Gastrocnemius medialis (tissue), 4 donors: ENCODE data around the gene TAS1R3. TPM values are rescaled to one million over a fixed set of nuclear protein-coding genes. Genes with fewer than 3 reads are reported as not detected.
"Not testable (repeated sequence)": the region's sequence is repeated elsewhere in the genome, so short reads cannot be mapped to it uniquely, and the experiment has no call there.

ENCODE experiments used
- ATAC-seq, 2 donors: fragments of 150-250 bp; one replicate each; pipeline ENCODE4 v1.9.1; 2016
- DNase-seq, 2 donors: peaks; one replicate each; pipeline ENCODE4 v3.0.0-alpha.2; 2019
- H3K27ac ChIP-seq, 4 donors: fragments of 200-600 bp; sonication (generic); 1 replicate in 1 of 4; 2 replicates in 3 of 4; pipeline ENCODE4 v1.5.1; 2016 to 2018; ENCODE audit warnings: mild to moderate bottlenecking in 2 of 4, moderate library complexity in 1 of 4
- H3K27me3 ChIP-seq, 3 donors: fragments of 200-600 bp; sonication (generic) in 2 of 3; 1 replicate in 1 of 3; 2 replicates in 2 of 3; pipeline versions ENCODE4 v1.5.1 to v1.6.0; 2016 to 2019; ENCODE audit warnings: mild to moderate bottlenecking in 1 of 3, moderate library complexity in 1 of 3
- H3K36me3 ChIP-seq, 2 donors: fragments of 200-600 bp; sonication (generic) in 1 of 2; one replicate each; pipeline ENCODE4 v1.5.1; 2017 to 2018
- H3K4me1 ChIP-seq, 2 donors: fragments of 200-600 bp; sonication (generic) in 1 of 2; one replicate each; pipeline ENCODE4 v1.5.1; 2016 to 2017; ENCODE audit warnings: mild to moderate bottlenecking in 2 of 2
- H3K4me3 ChIP-seq, 4 donors: fragments of 200-600 bp; sonication (generic) in 3 of 4; 1 replicate in 1 of 4; 2 replicates in 3 of 4; pipeline ENCODE4 v1.5.1; 2016 to 2019; ENCODE audit warnings: mild to moderate bottlenecking in 2 of 4
- H3K9me3 ChIP-seq, 3 donors: fragments of 200-600 bp; sonication (generic) in 2 of 3; 1 replicate in 1 of 3; 2 replicates in 2 of 3; pipeline ENCODE4 v1.5.1; 2016 to 2019
- POLR2A ChIP-seq, 2 donors: fragments of 450-650 bp; IDR thresholded peaks; one replicate each; pipeline ENCODE4 v1.6.1; 2017; ENCODE audit warnings: antibody characterized with exemption in 2 of 2, mild to moderate bottlenecking in 2 of 2, moderate library complexity in 2 of 2
- in situ Hi-C, 4 donors: fragments of 200-750 bp; cut with MboI; loops; one replicate each; pipeline versions ENCODE4 v1.15.0 to v1.8.0; 2017; ENCODE audit warnings: low sequenced_read_pairs in 4 of 4
- intact Hi-C: fragments of 100-400 bp; cut with DNase I; formaldehyde crosslinking; loops from one replicate; pipeline ENCODE4 v1.15.1; 2023; ENCODE audit warnings: low total_unique reads
- total RNA-seq, 4 donors: library from RNA; depleted of rRNA; stranded (reverse); fragments of >200 nt; gene quantifications; one replicate each; pipeline versions ENCODE4 v1.1.0 to v1.2.3, GENCODE V29; 2016
- TF ChIP-seq, protein P1 (sequence below), 5 experiments: fragments of 450-650 bp in 3 of 5; fragments of 200-600 bp in 2 of 5; sonication (generic) in 2 of 5; IDR thresholded peaks in 4 of 5; conservative IDR thresholded peaks in 1 of 5; 1 replicate in 4 of 5; 2 replicates in 1 of 5; pipeline ENCODE4 v1.5.1; 2016 to 2019; ENCODE audit warnings: antibody characterized with exemption in 5 of 5, mild to moderate bottlenecking in 3 of 5, moderate library complexity in 3 of 5

The TAS1R3 gene
- total RNA-seq, 4 donors from 2014 or later, result 0.20 to 0.44 TPM; not detected in 2

DNA sequence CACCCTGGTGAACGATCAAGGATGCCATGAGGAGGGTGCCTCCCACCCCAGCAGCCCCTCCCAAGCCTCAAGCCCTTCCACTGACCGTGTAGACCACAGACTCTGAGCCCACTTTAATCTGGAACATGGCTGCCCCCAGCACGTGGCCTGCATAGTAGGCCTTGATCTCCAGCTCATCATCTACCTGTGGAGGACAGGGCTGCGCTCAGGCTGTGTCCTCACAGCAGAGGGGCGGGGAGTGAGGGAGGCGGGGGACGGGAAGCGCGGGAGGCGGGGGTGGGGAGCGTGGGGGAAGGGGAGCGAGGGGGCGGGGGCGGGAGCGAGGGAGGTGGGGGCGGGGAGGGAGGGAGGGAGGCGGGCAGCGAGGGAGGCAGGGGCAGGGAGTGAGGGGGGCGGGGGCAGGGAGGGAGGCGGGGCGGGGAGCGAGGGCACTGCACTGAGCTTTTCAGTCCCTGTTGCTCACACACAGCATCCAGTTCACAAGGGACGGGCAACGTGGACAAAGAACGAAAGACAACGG lies 15.6 kb upstream of the TAS1R3 start:
- intact Hi-C loops, result loop anchor here (10.0 kb wide), 1 partner anchor 361 kb away; the partner anchor contains the start of gene NOC2L
- Histone ChIP-seq H3K27ac (no peak overlapping the region), H3K4me1 (peaks cover 15 to 24% of the 10 kb centered on the region in 2 donors)

DNA sequence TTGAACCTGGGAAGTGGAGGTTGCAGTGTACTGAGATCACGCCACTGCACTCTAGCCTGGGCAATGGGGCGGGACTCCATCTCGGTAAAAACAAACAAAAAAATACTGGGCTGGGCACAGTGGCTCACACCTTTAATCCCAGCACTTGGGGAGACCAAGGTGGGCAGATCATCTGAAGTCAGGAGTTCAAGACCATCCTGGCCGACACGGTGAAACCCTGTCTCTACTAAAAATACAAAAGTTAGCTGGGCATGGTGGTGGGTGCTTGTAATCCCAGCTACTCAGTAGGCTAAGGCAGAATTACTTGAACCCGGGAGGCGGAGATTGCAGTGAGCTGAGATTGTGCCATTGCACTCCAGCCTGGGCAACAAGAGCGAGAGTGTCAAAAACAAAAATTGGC lies 14.9 kb upstream of the TAS1R3 start:
- Histone ChIP-seq H3K27ac (peak overlapping the region in 2 of 4 donors; percentile 74 to 91), H3K4me1 (peaks cover 22 to 30% of the 10 kb centered on the region in 2 donors), H3K36me3 (peaks cover 0 to 59% of the 10 kb centered on the region in 2 donors)
- in situ Hi-C loops, H3K27me3 ChIP-seq, ATAC-seq, H3K4me3 ChIP-seq, H3K9me3 ChIP-seq, DNase-seq: not testable (repeated sequence)
- intact Hi-C loops, result loop anchor here (10.0 kb wide), 1 partner anchor 361 kb away; the partner anchor contains the start of gene NOC2L

More for the DNA sequence above, 15.6 kb upstream of the TAS1R3 start:
- Histone ChIP-seq H3K4me3 (no peak overlapping the region), H3K36me3 (peaks cover 0 to 61% of the 10 kb centered on the region in 2 donors), H3K27me3 (no peaks in the 10 kb centered on the region), H3K9me3 (no peaks in the 10 kb centered on the region)
- no peak for ATAC-seq
- no peak for DNase-seq
- in situ Hi-C loops, result no loop called here
- no peak for TF ChIP-seq POLR2A (IDR thresholded peaks at IDR 0.05)
- TF ChIP-seq, protein P1, sequence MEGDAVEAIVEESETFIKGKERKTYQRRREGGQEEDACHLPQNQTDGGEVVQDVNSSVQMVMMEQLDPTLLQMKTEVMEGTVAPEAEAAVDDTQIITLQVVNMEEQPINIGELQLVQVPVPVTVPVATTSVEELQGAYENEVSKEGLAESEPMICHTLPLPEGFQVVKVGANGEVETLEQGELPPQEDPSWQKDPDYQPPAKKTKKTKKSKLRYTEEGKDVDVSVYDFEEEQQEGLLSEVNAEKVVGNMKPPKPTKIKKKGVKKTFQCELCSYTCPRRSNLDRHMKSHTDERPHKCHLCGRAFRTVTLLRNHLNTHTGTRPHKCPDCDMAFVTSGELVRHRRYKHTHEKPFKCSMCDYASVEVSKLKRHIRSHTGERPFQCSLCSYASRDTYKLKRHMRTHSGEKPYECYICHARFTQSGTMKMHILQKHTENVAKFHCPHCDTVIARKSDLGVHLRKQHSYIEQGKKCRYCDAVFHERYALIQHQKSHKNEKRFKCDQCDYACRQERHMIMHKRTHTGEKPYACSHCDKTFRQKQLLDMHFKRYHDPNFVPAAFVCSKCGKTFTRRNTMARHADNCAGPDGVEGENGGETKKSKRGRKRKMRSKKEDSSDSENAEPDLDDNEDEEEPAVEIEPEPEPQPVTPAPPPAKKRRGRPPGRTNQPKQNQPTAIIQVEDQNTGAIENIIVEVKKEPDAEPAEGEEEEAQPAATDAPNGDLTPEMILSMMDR (IDR thresholded peaks at IDR 0.05 in 4 of 5, conservative IDR thresholded peaks at IDR 0.05 in 1 of 5), result no peak

- Histone ChIP-seq H3K27ac (peak overlapping the region; percentile 74 to 91 (median 86)), H3K4me1 (peaks cover 33 to 42% of the 10 kb centered on the region in 2 donors), H3K36me3 (peaks cover 0 to 50% of the 10 kb centered on the region in 2 donors), H3K27me3 (no peaks in the 10 kb centered on the region), H3K4me3 (no peak overlapping the region), H3K9me3 (no peaks in the 10 kb centered on the region)
- in situ Hi-C loops (no loop called here), intact Hi-C loops (loop anchor here (10.0 kb wide), 1 partner anchor 363 kb away; the partner anchor contains the start of gene NOC2L)
- no peak for ATAC-seq
- no peak for TF ChIP-seq POLR2A (IDR thresholded peaks at IDR 0.05)
- TF ChIP-seq, protein P1 (IDR thresholded peaks at IDR 0.05 in 4 of 5, conservative IDR thresholded peaks at IDR 0.05 in 1 of 5), result no peak
- DNase-seq, result no peak
Observed at GRCh38 chr1:1317420-1317819, 13.7 kb upstream of the TAS1R3 start.

- intact Hi-C loops, result loop anchor here (10.0 kb wide), 1 partner anchor 363 kb away; the partner anchor contains the start of gene NOC2L
- peak; percentile 83 to 93 for DNase-seq
Observed at GRCh38 chr1:1318131-1318652, 12.9 kb upstream of the TAS1R3 start.

More at GRCh38 chr1:1318131-1318652, 12.9 kb upstream of the TAS1R3 start:
- no peaks in the 10 kb centered on the region for H3K27me3 ChIP-seq
- no peak for TF ChIP-seq POLR2A (IDR thresholded peaks at IDR 0.05)
- TF ChIP-seq, protein P1 (IDR thresholded peaks at IDR 0.05 in 4 of 5, conservative IDR thresholded peaks at IDR 0.05 in 1 of 5), result no peak
- H3K9me3 ChIP-seq, result no peaks in the 10 kb centered on the region
- H3K27ac ChIP-seq, result peak overlapping the region; percentile 74 to 91 (median 86)
- no peak overlapping the region for H3K4me3 ChIP-seq
- in situ Hi-C loops, result no loop called here
- ATAC-seq, result peak; percentile 96 to 97
- H3K36me3 ChIP-seq, result peaks cover 0 to 43% of the 10 kb centered on the region in 2 donors
- H3K4me1 ChIP-seq, result peaks cover 38 to 45% of the 10 kb centered on the region in 2 donors
